GM21723 (cell line): ENCODE results near the gene AGMO.

Experiments
- ATAC-seq: cut with Tn5 transposase; IDR thresholded peaks from one replicate; pipeline ENCODE4 v1.9.1; 2021; ENCODE audit warnings: mild to moderate bottlenecking, moderate library complexity; ENCODE audit not compliant: unreplicated experiment

AGMO gene

GRCh38 chr7:15561835-15562234, at the start of gene AGMO:
Gene AGMO, minus strand, starts transcription at chr7:15562015.
- ATAC-seq = no peak

GRCh38 chr7:15610503-15610902, 48.7 kb upstream of the AGMO start:
- no peak for ATAC-seq

DNA sequence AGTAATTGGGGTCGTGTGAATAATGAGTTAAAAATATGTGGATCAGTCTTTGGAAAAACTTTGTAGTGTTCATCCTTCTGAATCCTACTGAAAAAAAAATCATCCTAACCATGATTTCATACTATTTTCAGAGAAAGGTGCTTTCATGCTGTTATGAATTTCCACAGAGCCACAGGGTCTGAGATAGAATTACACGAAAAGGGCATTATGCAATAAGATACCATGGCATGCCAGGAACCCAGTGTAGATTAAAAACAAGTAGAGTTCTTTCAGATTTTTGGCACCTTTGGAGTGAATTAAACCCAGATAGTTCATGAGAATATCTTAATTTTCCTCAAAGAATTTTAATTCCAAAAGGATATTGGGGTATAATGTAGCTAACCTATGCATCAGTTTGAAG, 47.5 kb upstream of the AGMO start:
- ATAC-seq = no peak

GRCh38 chr7:15607529-15608210, 45.9 kb upstream of the AGMO start:
- no peak for ATAC-seq

DNA sequence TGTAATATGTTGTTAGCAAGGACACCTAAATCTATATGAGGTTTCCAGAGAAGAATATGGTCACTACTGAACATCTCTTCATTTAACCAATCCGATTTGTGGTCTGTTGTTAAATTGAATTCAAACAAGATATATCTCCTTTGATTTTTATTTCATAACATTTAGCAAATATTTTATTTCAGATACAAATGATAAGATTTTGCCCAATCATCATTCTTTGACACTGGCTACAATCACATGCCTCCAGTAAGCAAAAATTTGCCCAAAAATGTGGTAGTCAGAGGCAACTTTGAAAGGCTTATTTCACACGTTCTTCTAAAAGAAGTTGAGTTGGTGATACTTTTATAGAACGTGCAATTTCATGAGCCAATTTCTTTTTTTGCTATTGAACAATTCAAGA, 44.7 kb upstream of the AGMO start:
- no peak for ATAC-seq

DNA sequence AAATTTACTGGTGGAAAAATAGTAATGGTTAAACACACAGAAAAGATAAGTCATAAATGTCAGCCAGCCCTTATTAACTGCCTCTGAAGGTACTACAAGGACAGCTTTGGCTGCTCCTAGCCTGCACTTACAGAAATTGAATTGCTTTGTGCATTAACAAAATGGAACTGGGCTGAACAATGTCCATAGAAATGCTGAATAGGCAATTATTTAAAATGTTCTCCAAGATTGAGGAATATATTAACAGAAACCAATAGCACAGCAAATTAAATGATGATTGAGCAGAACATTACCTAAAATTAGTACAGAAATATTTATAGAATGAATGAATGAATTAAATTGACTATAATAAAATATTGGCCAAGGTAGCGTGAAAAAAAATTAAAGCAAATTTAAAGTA, 42.4 kb upstream of the AGMO start:
- no peak for ATAC-seq

DNA sequence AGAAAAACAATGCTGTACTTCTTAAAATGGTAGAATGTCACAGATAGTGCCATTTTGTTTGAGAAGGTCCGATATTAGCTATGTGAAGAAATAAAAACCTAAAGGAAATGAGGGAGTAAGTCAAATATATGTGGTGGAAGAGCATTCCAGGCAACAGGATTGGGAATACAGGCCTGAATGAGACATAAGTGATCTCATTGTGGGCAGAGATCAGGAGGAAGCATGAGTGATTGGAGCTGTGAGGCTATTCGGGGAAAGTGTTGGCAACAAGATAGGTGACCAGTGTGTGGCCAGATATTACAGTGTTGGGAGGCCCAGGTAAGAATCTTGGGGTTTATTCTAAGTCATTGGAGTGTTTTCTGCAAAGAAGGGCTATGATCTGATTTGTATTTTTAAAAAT, 41.3 kb upstream of the AGMO start:
- no peak for ATAC-seq

- no peak for ATAC-seq
Measured at GRCh38 chr7:15602236-15602635, 40.4 kb upstream of the AGMO start.

DNA sequence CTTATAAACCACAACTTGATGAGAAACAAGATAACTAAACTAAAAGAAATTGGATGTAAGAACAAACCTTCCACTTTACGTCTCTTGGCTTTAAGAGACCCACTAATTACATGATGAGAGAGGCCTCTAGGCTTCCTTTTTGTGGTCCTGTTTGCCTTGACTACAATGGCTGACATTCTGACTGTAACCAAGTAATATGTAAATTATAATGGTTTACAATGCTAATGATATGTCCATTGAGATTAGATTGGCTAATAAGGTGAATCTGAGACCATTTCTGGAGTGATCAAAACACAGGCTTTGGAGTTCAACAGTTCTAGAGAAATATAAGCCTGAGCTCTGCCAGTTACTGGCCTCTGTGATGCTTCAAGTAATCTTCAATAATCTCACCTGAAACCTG, 39.4 kb upstream of the AGMO start:
- no peak for ATAC-seq

DNA sequence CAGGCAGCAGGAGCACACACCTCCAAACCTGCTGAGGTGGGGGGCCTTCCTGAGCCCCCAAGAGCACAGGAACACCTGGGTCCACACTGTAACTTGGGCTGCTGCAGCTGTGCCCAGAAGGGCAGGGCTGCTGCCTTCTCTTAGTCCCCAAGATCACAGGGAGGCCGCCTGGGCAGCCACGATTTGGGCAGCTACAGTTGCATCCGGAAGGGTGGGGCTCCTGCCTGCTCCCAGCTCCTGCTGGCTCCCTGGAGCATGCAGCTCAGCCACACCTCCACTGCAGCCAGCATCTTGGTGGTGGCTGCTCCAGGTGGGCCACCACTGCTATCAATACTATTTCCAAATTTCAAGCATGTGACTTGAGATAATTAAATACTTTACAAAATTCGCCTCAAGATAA, 38.5 kb upstream of the AGMO start:
- no peak for ATAC-seq

DNA sequence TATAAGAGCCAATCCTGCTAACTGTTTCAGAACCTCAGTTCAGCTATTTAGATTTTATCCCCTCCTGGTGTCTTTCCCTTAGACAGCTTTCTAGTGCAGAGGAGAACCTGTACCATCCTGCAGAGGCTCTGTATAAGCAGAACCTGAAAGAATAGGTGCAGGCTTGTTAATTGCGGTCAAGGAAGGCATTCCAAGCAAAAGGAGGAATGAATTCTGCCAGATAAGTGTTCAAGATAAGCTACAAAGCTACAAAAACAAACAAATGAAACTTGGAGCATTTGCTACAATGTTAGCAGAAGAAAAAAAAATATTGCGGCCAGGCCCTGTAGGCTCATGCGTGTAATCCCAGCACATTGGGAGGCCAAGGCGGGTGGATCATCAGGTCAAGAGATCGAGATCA, 32.6 kb upstream of the AGMO start:
- no peak for ATAC-seq

DNA sequence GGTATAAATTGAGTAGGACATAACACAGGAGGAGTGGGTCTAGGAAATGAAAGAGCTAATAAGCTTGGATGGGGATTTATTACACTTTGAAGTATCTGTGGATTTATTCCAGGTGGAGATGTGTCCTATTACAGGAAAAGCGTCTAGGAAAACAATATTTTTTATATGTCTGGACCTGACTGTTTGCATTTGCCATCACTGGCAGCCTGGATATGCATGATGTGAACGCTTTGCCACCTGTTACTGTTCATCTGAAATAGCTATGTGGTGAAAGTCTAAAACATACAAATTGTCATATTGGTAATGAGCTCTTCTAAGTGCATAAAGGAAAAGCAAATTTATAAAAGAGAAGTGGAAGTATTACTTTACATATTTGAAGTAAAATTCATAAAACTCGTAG, 31.6 kb upstream of the AGMO start:
- no peak for ATAC-seq

GRCh38 chr7:15586266-15586665, 24.5 kb upstream of the AGMO start:
- no peak for ATAC-seq

GRCh38 chr7:15584575-15584974, 22.8 kb upstream of the AGMO start:
- ATAC-seq = no peak

GRCh38 chr7:15582773-15583172, 21.0 kb upstream of the AGMO start:
- ATAC-seq = no peak

- no peak for ATAC-seq
Measured at GRCh38 chr7:15581352-15581951, 19.6 kb upstream of the AGMO start.

- ATAC-seq = no peak
Measured at GRCh38 chr7:15580604-15581351, 19.0 kb upstream of the AGMO start.

GRCh38 chr7:15577600-15577999, 15.8 kb upstream of the AGMO start:
- ATAC-seq = no peak

DNA sequence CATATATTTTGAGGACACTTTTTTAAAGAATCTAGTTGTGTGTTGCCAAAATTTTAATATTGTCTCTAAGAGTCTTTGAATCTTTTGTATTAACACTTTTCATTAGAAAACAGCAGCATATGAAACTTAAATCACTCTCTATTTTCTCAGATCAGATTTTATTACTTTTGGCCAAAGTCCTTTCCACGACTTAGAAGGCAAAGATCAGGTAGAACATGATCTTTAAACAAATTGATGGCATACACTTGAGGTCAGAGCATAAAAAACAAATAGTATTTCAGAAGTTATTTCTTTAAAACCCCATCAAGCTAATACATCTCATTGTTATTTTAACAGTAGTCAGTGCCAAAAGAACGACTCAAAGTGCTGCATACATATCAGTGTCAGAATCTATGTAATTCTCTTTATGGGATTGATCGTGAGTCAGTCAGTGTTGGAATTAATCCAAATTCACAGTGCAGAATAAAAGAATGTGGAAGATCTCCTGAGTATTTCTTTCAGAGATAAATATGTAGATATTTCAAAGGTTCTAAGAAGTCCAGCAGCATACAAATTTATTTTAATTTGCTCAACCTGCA, 9.6 kb upstream of the AGMO start:
- no peak for ATAC-seq

GRCh38 chr7:15567652-15568051, 5.8 kb upstream of the AGMO start:
- no peak for ATAC-seq

GRCh38 chr7:15567036-15567435, 5.2 kb upstream of the AGMO start:
- no peak for ATAC-seq

DNA sequence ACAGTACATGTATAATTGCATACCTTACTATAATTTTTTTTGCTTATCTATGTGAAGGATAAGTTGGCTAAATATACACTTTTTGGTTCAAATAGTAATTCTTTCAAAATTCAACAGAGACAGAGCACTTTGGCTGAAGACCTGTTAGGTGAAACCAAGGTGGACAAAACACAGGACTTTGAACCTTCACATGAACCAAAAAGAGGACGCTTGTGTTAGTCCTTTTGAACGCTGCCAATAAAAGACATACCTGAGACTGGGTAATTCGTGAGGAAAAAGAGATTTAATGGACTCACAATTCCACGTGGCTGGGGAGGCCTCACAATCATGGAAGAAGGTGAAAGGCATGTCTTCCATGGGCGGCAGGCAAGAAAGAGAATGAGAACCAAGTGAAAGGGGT, 4.7 kb upstream of the AGMO start:
- no peak for ATAC-seq
